ENCODE measurements around the gene KRT17.
"Not testable (repeated sequence)": the region's sequence is repeated elsewhere in the genome, so short reads cannot be mapped to it uniquely, and the experiment has no call there.

The KRT17 gene

DNA sequence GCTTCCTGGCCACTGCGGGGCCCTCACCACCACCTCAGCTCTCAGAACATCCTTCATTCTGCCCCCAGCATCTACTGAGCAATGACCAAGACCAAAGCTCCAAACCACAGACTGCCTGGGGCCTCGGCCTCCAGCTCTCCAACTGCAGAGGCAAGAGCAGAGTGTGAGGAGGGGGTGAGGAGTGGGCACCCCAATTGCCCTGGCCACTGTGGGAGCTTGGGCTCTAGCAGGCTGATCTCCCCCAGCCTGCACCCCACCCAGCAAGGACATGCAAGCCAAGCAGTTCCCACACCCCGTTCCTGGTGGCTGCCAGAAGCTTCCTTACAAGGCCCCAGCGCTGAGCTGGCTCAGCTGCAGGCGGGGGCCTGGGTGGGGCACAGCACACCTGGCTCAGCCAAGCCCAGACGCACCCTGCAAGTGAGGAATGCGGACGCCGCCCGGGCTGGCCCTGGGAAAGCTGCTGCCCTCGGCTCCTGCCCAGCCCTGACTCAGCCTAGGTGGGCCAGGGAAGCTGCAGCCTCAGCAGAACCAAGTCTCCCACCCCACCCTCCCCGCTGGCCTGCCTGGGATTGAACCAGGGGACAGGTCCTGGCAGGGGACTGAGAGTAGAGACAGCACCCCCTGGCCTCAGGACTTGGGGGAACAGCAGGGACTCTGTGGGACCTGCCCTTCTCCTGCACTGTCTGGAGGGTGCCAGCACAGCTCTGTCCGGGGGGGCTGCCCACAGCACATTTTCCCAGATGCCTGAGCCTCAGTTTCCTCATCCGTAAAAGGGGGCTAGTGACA, 29.7 kb upstream of the KRT17 start:
- DNase-seq = no peak

DNA sequence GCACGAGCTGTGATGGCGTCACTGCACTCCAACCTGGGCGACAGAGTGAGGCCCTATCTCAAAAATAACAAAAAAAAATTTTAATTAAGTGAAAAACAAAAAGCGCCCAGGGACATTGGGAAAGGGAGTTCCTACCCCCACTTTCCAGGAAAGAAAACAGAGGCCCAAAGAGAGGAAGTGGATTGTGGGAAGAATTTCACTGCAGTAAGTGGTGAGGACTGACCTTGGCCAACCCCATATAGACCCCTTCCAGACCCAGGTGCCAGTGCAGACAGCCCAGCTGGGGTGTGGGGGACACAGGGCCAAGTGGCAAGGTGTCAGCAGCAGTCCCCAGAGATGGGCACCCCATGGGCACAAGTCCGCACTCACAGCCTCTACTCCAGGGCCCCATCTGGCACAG, 29.0 kb upstream of the KRT17 start:
- DNase-seq = no peak

DNA sequence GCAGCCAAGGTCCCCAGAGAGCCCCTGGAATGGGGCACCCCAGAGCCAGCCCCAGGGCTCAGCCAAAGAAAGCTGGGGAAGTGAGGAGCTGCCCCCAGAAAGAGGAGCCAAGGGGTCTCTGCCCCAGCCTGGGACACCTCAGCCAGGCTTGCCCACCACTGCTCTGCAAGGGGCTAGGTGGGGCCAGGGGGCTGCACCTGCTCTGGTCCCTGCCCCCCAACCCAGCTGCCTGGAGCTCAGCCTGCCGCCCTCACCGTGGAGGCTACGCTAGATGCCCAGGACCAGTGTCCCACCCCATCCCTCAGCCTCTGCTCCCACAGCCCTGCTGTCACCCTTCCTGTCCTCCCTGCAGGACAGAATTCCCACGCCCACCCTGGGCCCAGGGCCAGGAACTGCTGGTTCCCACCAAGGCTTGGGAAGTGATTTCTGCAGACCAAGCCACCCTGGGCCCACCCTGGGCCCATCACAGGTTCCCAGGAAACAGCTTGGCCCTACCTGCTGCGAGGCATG, 28.1 kb upstream of the KRT17 start:
- DNase-seq = no peak

DNA sequence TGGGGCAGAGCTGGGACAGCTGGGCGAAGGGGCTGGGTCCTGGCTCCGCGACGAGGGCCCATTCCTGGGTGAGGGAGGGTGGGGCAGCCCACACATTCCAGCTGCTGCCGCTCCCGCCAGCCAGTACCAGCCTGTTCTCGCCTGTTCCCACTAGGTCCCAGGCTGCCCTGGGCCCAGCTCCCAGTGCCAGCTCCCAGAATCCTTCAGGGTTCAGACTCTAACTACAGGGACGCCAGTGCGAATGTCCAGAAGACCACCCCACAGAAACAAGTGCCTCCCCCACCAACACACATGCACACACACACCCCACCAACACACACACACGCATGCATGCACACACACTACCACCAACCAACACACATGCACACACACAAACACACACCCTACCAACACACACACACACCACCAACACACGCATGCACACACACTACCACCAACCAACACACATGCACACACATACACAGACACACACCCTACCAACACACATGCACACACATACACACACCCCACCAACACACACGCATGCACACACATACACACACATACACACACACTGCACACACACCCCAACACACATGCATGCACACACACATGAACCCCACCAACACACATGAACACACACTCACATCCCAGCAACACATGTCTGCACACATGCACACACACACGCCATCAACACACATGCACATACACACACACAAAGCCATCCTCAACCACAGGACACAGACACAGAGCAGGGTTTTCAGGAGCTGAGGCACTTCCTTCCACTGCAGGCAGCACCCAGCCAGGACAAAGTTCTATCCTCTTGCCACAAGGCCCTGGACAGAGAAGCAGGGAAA, 27.5 kb upstream of the KRT17 start:
- DNase-seq = no peak

DNA sequence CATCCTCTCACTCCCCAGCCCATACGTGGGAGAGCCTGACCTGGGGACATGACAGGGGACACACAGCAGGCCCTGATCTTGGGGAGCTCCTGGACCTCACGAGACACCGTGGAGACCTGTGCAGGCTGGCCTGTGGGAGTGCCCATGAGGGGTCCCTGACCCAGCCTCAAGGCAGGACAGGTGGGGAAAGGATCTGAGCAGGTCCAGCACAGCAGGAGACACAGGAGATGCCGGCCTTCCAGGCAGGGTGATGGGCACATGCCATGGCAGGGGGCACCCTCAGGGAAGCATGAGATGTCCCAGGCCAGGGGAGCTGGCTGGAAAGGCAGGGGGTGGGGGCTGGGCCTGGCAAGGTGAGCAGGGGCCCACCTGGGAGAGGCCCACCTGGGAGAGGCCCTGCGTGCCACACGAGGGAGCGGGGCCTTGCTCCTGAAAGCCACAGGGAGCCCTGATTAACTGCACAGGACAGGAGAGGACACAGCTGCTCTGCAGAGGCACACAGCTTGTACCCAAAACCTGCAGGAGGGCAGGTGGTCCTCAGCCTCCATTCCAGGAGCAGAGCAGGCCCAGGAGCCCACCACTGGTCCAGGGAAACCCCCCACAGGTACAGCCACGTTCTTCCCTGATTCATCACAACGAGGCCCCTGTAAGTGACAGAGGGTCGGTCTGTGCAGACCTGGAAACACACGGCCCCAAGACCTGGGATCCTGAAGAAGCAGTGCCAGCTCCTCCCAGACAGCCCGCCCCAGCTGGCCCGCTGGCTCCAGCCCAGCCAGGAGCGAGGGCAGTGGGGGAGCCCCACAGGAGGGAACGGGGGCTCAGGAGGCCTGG, 26.6 kb upstream of the KRT17 start:
- no peak for DNase-seq

DNA sequence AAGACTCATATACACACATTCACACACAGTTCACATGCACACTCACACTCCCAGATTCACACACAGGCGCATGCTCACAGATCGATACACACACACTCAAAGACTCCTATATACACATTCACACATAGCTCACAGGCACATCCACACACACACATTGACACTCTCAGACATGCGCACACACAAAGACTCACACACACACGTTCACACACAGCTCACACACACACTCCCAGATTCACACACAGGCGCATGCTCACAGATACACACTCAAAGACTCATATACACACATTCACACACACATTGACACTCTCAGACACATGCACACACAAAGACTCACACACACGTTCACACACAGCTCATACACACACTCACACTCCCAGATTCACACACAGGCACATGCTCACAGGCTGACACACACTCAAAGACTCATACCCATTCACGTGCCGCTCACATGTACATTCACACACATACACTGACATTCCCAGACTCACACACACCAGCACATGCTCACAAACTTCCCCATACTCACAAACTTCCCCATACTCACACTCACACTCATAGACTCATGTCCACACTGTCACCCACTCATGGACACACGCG, 25.6 kb upstream of the KRT17 start:
- DNase-seq = no peak

DNA sequence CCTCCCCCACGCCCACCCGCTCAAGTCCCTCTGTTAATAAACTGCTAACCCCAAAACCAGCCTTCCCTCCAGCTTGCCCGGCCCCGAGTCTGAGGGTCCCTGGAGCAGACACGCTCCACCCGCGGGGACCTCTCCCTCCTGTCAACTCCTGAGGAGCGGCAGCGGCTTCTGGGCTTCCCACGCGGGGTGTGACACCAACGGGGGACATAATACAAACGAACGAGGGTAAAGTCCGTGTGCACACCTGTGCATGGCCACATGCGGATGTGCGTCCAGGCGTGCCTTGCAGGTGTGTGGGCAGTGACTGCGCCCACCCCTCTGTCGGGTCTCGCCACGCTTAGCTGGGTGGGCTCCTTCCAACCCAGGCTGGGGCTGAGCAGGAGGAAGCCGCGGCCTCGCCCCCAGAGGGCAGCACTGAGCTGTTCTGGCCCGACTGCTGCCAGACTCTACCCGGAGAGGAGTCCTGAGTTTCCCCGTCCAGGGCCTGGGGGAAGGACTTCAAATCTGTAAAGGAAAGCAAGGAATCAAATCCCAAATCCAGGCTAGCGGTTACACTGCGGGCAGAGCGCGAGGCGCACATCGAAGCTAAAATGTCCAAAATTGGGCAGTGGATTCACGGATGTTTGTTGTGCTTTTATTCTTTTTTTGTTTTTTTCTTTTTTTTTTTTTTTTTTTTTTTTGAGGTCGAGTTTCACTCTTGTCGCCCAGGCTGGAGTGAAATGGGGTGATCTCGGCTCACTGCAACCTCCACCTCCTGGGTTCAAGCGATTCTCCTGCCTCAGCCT, 24.2 kb upstream of the KRT17 start:
- peak; percentile 73 for DNase-seq

DNA sequence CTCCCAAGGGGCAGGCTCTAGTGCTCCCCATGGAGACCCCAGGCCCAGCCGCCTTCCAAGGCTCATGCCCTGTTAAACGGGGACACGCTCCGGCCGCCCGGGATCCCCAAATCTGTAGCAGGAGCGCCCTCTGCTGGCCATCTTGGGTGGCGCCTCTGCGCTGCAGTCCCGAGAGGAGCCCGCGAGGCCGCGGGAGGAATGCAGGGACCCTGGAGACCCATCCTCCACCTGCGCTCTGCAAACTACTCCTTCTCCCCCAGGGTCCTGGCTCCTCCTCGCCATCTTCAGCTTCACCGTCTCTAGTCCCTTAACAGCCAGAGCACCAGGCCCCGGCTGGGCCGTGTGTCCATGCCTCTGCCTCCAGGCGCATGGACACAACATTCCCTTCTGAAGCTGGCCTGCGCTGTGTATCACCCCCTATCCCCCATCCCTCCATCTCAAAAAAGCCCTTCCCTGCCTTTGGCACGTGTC, 23.6 kb upstream of the KRT17 start:
- DNase-seq = peak; percentile 61

DNA sequence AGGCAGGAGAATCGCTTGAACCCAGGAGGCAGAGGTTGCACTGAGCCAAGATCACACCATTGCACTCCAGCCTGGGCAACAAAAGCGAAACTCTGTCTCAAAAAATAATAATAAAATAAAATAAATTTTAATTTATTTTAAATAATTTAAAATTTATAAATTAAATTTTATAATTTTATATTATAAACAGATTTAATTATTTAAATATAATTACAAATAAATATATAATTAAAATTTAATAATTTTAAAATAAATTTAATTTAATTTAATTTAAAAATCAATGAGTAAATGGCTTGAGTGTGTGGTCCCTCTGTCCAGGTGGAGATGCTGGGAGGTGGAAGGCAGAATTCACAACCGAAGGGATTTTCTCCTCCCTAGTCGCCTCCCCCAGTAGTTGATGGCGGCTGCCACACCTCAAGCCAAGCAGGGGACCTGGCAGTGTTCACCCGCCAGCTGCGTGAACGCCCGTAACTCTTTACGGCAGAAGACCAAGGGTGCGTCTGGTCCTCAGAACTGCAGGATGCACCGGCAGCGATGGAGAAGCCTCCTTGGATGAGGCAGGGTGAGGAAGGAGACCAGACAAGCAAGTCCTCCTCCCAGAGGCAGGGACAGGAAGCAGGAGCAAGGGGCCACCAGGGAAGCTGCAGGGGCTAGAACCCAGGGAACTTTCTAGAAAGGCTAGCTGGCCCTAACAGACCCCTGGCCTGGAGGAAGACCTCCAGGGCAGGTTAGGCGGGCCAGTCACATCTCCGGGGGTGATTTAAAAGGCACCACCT, 22.9 kb upstream of the KRT17 start:
- no peak for DNase-seq

DNA sequence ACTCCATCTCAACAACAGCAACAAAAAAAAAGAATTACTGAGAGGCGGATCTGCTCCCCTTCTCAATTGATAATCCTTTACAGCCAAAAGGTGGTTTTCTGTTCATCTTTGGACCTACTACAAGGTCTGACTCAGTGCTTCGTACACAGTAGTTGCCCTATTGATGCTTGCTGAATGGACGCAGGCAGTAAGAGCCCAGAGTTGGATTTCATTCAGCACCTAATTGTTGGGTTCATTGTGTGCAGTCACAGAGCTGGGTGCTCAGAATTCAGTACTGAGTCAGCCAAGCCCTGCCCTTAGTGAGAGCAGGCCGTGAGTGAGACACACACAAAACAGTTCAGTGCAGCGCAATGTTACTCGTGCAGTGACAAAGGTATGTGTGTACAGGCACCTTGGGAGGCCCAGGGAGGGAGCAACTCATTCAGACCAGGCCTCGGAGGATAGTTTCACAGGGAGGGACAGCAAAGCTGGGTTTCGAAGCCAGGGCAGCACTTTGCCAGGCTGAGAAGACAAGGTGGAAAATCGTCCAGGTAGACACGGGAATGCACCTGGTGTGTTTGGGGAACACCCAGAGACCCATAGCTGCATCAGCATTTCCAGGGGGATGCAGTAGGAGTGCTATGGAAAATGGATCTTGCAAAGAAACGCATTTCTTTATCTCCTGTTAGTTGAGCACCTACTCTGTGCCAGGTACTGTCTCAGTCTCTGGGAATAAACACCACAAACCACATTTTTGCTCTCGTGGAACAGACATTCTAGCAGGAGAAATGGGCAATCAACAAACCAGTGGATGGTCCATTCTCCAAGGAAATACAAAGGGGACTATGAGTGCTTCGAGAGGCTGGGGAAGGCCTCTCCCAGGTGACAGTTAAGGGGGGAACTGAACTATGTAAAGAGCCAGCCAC, 18.1 kb upstream of the KRT17 start:
- DNase-seq = no peak

DNA sequence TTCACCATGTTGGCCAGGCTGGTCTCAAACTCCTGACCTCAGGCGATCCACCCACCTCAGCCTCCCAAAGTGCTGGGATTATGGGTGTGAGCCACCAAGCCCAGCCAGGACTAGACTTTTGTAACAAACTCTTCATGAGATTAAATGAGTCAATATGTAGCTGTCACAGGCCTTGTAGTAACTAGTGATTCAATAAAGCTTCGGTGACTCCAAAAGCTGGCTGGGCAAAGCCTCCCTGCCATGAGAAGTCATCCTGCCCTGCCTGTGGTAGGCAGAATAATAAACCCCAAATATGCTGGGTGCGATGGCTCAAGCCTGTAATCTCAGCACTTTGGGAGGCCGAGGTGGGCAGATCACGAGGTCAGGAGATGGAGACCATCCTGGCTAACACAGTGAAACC, 16.2 kb upstream of the KRT17 start:
- DNase-seq = not testable (repeated sequence)

DNA sequence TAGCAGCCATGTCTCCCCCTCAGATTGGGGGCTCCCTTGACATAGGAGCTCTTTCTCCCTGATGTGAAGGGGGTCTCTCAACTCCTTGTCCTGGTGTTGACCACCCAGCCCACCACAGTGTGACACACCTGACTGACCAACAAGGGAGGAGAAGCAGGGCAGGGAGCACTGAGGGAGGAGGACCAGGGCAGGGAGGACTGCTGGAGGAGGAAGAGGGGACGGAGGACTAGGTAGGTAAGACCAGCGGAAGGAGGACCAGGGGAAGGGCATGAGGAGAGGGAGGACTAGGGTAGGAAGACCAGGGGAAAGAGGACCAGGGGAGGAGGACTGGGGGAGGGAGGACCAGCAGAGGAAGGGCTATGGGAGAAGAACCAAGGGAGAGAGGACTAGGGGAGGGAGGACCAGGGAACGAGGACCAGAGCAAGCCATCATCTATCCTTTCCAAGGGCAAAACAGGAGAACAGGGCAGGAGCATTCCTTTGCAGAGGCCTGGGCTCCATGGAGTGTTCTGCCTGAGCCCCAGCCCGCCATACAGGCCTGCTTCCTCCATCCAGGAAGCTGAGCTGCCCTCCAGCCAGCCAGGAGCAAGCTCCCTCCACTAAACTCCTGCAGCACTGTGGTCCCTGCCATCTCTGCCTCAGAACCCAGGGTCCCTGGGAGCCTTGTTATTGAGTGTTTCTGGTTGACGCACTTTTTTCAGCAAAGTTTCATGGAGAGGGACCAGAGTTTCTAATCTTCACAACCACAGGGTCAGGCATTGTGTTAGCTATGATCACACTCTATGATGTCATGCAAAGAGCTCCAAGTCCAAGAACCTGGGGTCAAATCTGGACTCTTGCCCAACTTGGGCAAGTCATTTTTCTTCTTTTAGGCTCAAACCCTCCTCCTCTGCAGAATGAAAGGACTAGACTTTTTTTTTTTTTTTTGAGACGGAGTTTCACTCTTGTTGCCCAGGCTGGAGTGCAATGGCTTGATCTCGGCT, 15.4 kb upstream of the KRT17 start:
- peak; percentile 33 for DNase-seq

DNA sequence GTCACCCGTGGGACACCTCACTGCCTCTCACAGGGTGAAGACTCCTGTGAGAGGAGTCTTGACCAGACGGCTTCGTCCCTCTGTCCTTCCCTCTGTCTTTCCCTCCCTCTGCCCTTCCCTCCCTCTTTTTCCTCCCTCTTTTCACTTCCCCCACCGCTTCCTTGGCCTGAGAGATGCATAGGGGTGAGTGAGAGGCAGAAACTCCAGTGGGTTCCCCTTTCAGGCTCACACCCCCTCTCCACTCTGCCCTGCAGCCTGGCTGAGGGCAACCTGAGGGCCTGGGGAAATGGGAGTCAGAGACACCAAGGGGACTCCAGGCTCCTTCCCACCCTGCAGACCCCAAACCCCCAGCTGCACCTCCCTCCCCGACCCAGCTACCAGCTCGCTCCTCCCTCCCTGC, 14.6 kb upstream of the KRT17 start:
- peak; percentile 69 for DNase-seq

DNA sequence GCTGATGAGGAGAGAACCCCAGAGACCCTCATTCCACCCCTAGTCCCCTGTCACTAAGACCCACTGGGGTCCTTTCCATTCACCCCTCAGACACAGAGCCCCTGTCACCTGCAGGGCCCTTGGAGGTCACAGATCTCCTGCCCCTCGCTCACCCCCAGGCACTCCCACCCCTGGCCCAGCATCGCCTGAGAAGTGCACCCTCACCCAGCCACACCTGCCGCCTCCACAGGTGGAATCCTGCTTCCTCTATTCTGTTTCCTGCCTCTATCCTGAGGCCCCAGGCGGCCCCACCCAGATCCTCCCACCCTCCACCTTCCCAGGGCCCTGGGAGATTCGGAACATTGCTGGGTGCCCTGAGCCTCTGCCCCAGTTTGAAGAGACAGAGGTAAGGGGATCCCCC, 13.8 kb upstream of the KRT17 start:
- DNase-seq = no peak

DNA sequence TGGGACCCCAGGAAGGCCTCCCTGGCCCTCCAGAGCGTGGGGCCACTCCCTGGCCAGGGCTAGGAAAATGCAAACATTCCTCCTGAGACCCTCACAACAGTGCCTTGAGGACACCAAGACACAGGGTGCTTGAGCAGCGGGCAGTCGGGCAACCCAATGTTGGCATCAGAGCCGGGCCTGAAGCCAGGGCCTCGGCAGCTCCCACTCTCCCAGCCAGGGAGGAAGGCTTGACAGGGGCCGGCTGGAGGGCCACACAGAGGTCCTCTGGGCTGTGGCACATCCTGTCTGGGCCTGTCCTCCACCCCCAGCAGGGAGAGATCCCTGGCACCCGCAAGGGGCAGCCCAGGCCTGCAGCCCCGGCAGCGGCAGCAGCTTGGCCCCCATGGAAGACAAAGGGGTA, 12.3 kb upstream of the KRT17 start:
- DNase-seq = no peak

DNA sequence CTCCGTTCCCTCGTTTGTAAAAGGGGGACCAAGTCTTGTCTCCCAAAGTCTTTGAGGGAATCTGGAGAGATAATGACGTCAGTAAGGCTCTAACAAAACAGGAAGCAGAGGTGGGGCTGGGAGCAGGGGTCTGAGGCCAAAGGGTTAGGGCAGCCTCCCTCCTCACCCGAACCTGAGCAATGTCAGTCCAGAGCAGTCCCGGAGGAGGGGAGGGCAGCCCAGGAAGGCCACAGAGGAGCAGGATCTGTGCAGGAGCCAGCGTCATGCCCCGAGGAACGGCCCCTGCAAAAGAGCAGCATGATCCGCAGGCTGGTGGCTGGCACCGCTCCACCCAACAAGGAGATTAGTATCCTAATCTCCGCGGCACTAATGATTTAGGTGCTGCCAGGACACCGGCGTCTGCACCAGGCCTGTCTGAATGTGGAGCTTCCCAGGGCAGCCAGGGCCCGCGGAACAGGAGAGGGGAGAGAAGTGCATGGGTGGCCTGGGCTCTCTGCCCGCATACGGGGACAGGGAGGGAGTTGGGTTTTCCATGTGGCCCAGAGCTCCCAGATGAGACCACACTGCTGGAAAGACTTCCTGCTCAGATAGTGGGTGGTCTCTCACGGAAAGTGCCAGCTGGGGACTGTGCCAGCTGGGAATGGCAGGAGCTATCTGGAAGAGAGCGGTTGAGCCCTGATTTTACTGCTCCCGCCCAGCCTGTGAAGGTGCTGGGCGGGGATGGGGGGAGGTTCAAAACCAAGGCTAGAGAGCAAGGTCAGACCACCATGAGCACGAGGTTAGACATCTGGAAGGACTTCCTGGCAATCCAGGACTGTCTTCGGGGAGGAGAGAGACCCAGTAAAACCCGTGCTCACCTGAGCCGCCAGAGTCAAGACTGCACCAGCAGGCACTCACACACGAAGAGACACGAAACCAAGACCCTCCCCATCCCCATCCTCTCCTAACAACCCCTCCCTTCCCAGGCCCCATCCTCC, 11.0 kb upstream of the KRT17 start:
- DNase-seq = no peak

DNA sequence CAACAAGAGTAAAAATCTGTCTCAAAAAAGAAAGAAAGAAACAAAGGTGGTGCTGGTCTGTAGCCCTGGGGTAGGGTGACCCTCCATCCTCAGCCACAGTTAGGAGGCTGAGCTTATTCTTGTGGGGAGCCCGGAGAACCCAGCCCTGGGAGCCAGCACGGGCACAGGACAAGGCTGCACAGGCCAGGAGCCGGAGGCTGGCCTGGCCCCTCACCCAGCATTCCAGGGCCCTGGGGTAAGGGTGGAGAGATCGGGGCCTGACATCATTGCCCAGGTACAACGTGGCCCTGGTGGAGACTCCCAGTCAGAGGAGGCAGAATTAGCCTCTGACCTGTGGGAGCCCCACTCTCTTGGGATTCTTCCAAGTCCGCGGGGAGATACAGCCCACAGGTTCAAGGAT, 10.3 kb upstream of the KRT17 start:
- no peak for DNase-seq
